Measurements from ENCODE around the gene CHRM4.

Gene CHRM4

DNA sequence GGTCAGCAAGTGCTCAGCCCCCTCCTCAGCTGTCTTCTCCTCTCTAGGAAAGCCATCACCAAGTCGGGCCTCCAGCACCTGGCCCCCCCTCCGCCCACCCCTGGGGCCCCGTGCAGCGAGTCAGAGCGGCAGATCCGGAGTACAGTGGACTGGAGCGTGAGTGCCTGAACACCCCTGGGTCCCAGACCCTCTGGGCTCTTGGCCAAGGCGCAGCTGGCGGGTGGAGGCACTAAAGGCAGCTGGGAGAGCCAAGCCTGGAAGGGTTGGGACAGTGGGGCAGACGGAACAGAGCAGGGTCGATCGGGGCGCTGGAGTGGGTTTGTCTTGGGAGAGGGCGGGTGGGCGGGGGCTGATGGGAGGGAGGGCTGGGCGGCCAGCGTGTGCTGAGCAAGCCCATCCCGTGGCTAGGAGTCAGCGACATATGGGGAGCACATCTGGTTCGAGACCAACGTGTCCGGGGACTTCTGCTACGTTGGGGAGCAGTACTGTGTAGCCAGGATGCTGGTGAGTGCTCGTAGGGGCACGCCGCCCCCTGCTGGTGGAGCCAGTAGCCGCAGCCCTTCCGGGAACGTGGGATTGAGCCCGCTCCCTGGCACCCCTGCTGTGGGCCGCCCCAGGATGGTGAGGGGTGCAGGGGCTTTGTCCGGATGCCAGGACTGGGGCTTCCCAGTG, 24.2 kb downstream of the CHRM4 start:
- DNase-seq (ENCODE audit: low read depth in 3 of 3), result peak in 1 of 3 donors; percentile 45

DNA sequence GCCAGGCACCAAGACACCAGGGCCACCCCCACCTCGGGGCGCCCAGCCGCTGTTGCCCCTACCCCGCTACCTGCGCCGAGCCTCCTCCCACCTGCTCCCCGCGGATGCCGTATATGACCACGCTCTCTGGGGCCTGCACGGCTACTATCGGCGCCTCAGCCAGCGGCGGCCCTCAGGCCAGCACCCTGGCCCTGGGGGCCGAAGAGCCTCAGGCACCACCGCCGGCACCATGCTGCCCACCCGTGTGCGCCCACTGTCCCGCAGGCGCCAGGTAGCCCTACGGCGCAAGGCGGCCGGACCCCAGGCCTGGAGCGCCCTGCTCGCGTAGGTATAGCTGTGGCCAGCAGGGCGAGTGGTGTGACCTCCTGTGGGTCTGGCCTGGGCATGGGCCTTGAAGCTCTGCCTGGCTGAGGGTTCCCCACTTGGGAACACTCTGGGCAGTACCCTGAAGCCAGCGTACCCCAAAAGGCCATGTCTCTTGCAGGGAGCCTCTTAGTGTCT, 24.9 kb downstream of the CHRM4 start:
- DNase-seq (ENCODE audit: low read depth in 3 of 3), result no peak

DNA sequence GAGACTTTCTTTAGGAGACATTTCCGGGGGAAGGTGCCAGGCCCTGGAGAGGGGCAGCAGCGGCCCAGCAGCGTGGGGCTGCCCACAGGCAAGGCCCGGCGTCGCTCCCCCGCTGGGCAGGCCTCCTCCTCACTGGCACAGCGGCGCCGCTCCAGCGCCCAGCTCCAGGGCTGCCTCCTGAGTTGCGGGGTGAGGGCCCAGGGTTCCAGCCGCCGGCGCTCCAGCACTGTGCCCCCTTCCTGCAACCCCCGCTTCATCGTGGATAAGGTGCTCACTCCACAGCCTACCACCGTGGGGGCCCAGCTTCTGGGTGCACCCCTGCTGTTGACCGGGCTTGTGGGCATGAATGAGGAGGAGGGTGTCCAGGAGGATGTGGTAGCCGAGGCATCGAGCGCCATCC, 25.3 kb downstream of the CHRM4 start:
- DNase-seq (ENCODE audit: low read depth in 3 of 3), result no peak

DNA sequence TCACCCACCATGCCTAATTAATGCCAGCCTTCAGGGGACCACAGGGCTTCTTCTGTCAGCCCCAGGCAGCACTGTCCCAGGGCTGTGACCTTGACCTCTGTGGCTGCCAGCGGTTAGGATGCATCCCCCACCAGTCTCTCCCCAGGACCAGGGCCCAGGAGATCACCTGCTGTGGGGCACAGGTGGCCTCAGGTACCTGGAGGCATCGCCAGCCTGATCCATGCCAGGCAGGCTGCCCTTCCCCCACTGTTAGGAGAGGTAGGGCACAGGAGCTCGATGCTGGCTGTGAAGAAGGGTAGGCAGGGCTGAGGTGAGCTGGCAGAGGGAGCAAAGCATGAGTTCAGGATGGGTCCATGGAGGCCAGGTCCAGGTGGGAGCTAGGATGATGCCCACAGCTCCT, 26.8 kb downstream of the CHRM4 start:
- no peak for DNase-seq (ENCODE audit: low read depth in 3 of 3)

DNA sequence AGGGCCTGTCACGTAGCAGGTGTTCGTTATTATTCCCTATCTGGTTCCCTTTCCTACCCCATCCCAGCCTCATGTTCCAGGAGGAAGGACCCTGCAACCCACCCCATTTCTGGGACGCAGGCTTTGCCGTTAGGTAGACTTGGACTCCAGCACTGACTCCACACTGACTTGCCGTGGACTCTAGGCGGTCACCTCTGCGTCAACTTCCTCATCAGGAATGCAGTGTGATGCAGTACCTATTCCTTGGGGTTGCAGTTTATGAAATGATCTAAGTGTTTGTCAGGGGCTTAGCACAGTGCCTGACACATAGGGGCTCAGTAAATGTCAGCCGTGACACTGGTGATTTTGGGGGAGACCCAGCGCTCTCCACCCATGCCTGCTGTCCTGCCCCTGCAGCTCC, 27.5 kb downstream of the CHRM4 start:
- DNase-seq (ENCODE audit: low read depth in 3 of 3), result no peak

DNA sequence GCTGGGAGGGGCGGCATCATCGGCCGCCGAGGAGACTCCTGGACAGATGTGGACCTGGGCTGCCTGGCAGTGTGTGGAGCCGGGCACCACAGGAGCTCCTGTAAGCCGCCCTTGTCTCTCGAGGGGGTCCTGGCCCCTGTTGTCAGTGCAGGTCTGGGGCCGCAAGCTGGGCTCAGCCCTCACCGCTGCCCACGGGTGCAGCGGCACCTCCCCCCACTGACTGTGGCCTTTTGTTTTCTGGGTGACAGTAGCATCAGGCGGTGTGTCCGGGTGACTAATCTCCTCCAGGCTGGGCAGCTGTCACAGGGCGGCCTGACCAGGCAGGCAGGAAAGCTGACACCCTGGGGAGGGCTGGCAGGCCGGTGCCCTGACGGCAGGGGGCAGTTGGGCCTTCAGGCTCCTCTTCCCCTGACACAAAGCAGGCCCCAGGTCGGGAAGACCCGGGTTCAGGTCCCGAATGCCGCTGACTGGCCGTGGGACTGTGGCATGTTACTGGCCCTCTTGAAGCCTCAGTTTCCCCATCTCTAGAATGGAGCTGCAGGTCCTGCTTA, 28.0 kb downstream of the CHRM4 start:
- no peak for DNase-seq (ENCODE audit: low read depth in 3 of 3)

DNA sequence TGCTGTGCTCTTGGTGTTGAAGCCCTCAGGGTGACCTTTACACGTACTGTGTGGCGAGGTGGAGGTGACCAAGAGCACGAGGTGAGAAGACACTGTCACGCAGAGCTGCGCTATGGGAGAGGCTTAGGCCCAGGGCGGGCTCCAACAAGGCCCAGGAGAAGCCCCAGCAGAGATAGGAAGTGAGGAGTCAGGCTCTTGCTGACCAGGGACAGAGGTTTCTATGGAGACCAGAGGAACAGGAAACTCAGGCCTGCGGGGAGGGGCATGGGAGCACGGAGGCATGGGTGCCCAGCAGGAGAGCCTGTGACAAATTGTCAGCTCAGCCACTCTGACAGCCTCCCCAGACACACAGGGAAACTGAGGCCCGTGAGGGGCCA, 28.6 kb downstream of the CHRM4 start:
- no peak for DNase-seq (ENCODE audit: low read depth in 3 of 3)

DNA sequence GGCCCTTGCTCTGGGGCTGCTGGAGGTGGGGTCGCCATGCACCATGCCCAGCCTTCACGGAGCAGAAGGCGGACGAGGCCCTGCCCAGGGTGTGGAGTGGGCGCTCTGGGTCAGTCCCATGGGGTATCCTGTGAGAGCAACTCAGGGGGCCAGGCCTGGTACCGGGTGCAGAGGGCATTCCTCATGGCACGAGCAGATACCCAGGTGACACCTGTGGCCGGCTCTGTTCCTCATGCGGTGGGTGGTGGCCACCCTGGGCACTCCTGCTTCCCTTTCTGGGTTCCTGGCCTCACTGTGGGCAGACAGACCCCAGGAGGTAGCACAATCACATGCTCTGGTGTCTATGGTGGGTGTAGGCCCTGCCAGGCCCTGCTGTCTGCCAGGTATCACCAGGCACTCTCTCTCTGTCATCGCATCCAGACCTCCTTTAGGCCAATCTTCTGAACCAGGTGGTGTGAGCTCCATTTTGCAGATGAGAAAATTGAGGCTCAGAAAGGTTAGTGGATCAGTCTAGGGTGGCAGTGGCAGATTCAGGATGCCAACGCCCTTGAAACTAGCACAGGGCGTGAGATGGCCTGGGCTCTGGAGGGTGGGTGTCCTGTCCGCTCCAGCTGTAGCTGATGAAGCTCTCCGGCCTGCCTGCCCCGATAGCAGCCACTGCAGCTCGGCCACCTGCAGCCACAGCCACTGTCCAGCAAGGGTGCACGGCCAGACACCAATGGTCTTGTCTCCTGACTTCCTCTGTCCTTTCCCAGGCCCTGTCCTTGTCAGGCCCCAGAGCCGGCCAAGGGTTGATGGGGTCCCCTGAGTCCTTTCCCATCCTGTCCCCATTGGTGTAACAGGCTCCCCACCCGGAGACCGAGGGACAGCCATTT, 29.2 kb downstream of the CHRM4 start:
- no peak for DNase-seq (ENCODE audit: low read depth in 3 of 3)

DNA sequence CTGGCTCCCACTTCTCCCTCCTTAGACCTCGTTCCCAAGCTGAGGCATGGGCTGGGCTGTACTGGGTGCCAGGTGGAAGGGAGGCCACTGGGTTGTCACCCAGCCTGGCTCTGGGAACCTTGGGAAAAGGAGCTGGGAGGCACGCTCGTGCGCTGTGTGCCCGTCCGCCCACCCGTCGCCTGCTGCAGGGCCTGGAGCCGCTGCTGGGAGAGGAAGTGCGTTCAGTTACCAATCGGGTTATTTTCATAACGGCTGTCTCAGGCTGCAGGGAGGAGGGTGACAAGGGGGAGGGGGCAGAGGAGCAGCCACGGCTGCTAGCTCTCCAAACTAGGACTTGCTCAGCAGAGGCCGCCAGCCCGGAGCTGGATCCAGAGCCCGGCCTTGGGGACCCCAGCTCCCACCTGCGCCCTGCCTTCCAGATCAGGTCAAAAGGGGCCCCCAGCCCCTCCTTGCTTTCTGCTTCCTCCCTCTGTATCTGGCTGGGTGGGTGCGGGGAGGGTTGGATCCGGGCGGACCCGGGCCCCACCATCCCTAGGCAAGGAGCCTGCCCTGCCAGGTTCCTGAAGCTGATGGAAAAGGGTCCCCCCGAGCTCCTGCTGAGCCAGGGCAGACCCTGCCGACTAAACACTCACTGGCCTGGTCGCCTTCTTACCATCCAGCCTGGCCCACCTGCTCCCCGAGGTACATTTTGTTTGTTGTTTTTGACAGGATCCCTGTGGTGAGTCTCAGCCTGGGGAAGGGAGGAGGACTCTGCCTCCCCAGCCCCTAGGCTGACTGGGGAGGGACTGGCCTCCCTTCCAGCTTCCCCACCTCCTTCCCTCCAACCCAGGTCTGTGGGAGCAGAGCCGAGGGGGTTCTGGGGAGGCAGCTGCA, 30.1 kb downstream of the CHRM4 start:
- DNase-seq (ENCODE audit: low read depth in 3 of 3), result peak in 1 of 3 donors; percentile 50

DNA sequence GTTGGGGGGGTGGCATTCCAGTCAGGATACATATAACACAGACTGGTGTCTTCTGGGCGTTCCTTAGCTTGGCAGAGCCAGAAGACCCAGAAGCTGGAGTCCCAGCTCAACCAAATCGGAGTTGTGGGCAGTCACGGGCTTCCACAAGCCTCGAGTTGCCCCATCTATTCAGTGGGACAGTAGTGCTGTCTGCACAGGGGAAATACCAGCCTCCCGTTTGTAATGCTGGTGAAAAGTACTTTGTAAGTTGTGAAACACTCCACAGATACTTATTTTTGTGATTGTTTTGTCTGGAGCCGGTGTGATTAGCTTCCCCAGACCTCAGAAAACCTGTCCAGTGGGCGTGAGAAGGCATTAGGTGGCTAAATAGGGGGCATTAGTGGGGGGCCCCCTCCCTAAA, 30.7 kb downstream of the CHRM4 start:
- DNase-seq (ENCODE audit: low read depth in 3 of 3), result no peak

DNA sequence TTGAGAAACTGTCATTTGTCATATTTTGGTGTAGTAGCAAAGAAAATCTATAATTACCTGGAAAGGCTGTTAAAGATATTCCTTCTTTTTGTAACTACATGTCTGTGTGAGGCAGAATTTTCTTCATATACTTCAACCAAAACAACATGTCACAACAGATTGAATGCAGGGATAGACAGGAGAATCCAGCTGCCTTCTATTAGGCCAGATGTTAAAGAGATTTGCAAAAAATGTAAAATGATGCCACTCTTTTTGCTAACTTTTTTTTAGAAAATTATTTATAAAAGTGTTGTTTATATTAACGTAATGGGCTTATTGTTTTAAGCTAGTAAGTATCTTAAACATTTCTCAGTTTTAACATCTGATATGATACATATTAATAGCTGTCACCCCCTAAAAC, 31.6 kb downstream of the CHRM4 start:
- DNase-seq (ENCODE audit: low read depth in 3 of 3), result no peak

DNA sequence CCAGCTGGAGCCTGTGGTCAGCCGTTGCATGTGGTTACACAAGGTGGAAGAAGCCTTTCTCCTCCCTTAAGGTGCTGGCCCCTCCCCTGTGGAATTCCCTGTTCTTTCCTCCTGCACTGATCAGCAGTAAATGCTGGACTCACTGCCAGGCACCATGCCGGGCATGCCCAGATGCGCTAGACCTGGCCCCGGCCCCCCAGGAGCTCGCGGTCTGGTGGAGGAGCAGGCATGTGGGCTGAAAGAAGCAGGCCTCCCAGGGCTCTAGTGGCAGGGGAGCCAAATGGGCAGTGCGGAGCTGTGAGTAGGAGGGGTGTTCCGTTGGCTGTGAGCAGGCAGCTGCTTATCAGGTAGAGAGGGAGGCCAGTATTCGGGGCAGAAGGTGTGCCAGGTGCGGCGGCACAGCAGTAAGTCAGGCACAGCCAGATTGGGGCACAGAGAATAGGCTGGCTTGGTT, 34.1 kb downstream of the CHRM4 start:
- DNase-seq (ENCODE audit: low read depth in 3 of 3), result no peak

DNA sequence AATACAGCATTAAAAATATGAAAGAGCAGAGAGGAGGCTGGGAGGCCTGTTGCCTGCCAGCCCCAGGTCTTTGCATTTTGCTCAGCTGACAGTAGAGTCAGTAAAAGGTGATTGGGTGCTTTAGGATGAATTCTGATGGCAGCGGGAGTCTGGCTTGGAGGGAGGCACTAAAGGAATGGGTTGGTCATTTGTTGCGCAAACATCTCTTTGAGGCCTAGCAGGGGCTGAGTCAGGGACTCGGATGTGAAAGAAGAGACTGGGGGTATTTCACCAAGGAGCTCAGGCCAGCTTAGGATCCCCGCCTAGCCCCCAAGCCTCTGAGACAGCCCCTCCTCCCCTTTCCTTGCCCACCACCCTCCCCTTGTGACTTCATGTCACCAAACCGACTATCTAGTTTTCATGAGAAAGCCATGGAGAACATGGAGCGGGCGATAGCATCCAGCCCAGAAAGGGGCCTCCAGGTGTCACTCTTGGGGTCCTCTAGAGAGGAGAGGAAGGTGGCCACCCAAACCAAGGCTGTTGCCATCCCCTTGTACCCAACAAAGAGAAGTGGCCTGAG, 34.6 kb downstream of the CHRM4 start:
- no peak for DNase-seq (ENCODE audit: low read depth in 3 of 3)

DNA sequence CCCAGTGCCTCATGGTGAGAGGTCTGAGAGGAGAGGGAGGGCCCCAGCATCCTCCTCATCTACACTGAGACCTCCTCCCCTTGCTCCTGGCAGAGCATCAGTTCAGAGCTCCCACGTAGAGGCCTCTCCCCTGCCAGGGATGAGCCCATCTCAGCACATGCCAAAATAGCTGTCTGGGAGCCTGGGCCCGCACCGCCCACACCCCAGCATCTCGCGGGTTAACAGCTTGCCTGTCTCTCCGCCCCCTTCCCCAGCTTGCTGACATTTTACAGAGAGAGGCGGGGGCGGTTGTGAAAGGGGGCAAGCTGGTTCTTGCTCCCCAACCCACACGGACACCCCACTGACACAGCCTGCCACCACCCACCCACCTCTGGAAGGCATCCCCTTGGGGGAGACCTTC, 37.9 kb downstream of the CHRM4 start:
- DNase-seq (ENCODE audit: low read depth in 3 of 3), result peak in 2 of 3 donors; percentile 52 to 65

DNA sequence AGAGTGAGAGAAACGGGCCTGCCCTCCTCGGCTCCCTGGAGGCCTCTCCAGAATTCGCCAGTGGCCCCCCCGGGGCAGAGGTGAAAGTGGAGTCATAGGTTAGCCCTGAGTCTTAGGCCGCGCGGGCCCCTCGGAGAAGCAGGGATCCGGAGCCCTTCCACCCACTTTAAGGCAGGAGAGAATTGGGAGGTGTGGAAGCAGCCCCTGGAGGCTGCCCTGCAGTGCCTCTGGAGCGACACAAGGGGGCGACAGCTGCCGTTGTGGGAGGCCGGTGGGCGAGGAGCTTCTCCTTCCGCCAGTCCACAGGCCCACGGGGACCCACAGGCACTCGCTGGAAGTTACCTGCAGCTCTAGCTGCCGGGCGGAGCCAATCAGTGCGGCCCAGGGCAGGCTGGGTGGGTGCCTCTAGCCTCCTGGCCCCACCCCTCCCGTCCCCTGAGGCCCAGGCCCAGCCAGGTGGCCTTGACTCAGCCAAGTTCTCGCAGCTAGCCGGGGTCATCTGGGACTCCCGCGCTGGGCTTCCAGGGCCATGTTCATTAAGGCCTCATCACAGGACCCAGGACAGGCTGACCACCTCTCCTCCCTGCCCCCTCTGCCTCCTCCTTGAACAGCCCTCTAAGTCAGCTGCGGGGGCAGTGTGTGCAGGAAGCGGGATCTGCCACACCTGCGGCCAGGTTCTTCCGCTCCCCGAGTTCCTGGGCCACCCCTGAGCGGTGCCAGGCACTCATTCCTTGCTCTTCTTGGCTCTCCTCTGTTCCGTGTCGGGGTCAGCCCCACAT, 39.3 kb downstream of the CHRM4 start:
- peak; percentile 55 to 68 (median 67) for DNase-seq (ENCODE audit: low read depth in 3 of 3)

DNA sequence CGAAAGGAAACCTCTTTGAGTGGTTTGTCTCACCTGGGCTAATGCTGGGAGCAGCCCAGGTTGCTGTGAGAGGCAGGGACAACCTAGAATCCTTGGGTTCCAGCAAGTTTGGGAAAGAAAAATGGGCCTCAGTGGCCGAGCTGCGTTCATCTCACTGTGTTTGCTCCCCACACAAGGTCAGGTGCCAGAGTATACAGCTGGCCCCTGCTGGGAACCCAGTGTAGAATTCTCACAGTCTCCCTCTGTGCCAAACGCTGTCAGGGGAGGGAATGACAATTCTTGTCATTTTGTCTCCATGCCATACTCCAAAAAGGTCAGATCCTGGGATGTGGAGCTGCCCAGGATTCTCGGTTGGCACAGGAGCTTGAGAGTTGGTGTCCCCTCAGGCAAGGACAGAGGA, 40.0 kb downstream of the CHRM4 start:
- DNase-seq (ENCODE audit: low read depth in 3 of 3), result no peak

DNA sequence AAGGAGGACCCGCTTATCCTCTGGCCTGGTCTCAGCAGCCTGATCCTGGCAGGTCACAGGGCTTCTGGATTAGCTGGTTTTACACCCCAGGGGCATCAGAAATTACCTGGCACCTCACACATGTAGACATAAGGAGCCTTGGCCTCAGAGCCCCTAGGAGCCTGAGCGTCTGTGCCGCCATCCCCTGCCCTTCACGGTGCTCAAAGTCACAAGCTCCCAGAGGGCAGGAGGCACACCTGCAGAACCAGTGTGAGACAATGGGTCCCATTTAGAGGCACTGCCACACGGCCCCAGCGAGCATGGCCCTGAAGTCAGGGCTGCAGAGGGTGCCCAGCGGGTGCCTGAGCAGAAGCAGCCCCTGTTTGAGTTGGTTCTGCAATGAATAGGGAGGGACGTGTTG, 40.4 kb downstream of the CHRM4 start:
- no peak for DNase-seq (ENCODE audit: low read depth in 3 of 3)

DNA sequence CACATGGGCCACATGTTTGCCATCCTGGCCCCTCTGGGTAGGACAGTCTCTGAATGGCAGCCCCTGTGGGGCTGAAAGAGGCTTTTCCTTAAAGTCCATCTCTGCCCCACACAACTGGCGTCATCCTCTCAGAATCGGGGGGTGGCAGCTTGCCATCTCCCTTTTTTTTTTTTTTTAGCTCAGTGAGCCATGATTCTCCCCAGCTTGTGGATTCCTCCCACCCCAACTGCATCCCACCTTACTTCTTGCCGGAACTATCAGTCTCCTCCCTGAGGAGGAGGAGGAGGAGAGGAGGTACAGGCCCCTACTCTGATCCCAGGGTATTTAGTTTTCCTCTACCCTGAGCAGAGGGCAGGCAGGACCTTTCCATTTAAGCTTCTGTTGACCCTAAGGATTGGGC, 40.9 kb downstream of the CHRM4 start:
- DNase-seq (ENCODE audit: low read depth in 3 of 3), result no peak

DNA sequence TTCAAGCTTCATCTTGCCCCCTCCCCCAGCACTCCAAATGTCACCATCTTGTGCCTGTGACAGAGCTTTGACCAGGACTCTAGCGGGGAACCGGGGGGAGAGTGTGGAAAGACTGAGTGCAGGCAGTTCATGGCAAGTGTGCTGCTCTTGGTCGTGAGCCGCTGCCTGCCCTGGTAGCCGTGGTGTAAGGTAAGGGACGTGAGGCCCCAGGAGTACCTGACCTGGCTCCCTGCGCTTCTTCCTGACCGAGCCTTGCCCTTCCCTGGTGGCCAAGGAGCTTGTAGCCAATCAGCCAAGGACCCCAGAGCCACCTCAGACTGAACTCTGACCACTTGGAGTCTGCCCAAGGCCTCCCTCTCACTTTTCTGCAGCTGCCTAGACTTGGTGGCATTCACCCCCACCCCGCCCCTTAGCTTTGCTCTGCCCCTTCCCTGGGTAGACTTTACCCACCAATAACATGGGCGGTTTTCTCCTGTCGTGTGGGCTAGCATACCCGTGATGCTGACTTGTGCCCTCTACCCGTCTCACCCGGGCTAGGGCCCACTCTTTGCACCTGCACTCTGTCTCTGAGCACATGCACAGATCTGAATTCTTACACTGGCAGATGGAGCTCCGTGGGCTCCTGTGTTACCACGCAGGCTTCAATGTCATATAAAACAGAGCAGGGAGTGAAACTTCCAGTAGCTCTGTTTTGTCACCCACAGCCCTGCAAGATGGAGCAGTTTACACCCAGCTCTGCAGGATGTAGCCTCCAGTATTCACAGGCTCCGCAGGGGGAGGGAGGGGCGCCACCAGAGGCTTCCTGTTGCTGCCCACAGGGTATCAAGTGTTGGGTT, 42.8 kb downstream of the CHRM4 start:
- no peak for DNase-seq (ENCODE audit: low read depth in 3 of 3)
